SIG-M5 (cell line): ENCODE measurements around the gene PRSS56.
"Not testable (repeated sequence)": the region's sequence is repeated elsewhere in the genome, so short reads cannot be mapped to it uniquely, and the experiment has no call there.

ENCODE experiments used
- DNase-seq: peaks from one replicate; lab custom pipeline; 2025; lab: John Stamatoyannopoulos, UW

Gene PRSS56

GRCh38 chr2:232541961-232542714 lies 21.9 kb downstream of the PRSS56 start:
- DNase-seq, result no peak

DNA sequence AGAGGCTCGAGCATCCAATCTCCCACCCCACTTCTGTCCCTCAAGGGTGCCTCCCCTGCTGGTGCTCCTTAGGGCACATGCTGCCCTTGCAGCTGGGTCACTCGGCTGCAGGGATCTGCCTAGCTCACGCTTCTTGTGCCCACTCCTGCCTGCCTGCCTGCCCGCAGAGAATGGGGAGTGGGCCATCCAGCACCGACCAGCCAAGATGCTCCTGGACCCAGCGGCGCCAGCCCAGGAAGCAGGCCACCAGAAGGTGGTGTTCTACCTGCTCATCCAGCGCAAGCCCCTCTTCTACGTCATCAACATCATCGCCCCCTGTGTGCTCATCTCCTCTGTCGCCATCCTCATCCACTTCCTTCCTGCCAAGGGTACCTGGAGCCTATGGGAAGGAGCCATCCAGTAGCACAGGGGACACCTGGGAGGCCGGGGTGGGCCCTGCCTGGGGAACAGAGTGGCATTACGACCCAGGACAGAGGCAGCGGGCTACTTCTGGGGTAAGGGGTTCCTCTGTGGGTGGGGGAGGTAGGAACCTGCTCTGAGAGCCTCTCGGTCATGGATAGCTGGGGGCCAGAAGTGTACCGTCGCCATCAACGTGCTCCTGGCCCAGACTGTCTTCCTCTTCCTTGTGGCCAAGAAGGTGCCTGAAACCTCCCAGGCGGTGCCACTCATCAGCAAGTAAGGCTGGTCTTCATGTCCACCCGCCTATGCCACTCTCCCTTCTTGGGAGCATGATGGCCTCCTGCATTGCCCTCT lies 22.7 kb downstream of the PRSS56 start:
- DNase-seq, result no peak

GRCh38 chr2:232543491-232543890 lies 23.3 kb downstream of the PRSS56 start:
- no peak for DNase-seq

DNA sequence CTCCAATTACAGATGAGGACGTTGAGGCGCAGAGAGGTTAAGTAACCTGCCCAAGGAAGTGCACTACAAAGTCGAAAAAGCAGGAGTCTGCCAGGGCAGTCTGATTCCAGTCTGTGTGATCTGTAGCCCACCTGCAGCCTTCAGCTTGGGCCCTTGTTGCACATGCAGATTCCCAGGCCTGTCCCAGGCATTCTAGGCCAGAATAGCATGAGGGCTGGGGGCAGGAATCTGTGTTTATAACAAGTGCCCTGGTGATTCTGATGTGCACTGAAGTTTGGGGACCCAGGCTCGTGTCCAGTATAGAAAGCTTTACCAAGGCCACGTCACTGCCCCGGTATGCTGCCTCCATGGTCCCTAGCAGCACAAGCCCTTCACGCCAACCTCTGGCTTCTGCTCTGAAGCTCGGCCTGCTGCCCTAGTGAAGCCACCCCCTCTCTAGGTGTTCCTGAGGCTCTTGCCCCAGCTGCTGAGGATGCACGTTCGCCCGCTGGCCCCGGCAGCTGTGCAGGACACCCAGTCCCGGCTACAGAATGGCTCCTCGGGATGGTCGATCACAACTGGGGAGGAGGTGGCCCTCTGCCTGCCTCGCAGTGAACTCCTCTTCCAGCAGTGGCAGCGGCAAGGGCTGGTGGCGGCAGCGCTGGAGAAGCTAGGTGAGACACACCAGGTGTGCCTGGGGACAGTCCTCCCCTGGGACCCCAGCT lies 23.9 kb downstream of the PRSS56 start:
- DNase-seq, result no peak

GRCh38 chr2:232544674-232545073 lies 24.5 kb downstream of the PRSS56 start:
- no peak for DNase-seq

- DNase-seq, result no peak
Measured at GRCh38 chr2:232545511-232546375, 25.6 kb downstream of the PRSS56 start.

GRCh38 chr2:232547991-232548390 lies 27.8 kb downstream of the PRSS56 start:
- DNase-seq, result no peak

- no peak for DNase-seq
Measured at GRCh38 chr2:232549655-232550353, 29.6 kb downstream of the PRSS56 start.

DNA sequence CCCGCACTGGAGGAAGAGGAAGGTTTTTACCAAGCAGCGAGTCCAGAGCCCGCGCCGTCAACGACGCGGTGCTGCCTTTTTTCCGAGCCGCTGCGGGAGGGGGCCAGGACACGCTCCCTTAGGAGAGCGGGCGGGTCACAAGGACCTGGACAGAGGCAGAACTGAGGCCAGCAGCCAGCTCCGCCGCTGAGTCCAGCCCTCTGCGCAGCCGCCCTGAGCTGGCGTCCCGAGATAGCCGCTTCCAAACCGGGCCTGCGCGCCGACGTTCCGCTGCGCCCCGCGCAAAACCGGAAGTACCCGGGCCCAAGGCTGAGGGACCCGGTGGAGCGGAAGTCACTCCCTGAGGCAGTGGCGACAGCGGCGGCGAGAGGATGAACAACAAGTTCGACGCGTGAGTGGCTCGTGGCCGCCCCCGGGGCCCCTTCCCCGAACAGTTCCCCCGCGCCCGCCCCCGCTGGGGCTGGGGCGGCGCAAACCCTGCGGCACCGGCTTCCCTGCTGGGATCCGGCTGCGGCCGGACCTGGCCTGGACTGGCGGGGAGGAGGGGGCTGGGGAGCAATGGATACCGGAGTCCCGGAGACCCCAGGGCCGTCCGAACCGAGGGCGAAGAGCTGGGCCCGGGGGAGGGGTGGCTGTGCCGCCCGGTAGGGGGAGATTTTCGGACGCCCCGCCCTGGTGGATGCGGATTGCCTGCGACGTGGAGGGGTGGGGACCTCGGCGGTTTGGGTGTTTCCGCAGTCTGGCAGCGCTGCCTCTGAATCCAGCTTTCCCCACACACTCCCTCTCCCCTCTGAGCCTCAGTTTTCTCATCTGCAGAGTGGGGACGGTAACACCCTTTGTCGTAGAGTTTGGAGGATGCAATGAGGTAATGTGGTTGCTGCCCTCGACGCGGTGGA lies 30.4 kb downstream of the PRSS56 start, which contains the start of the genes EIF4E2 and TIGD1:
Gene EIF4E2 (plus strand): TSS at position 336 of the 896 bp plus-strand sequence. CDS start 36 bp downstream, at position 372.
Gene TIGD1 (minus strand): TSS at position 204 of the 896 bp plus-strand sequence. CDS start 675 bp downstream, outside the sequence.
- DNase-seq, result peak; percentile 66

DNA sequence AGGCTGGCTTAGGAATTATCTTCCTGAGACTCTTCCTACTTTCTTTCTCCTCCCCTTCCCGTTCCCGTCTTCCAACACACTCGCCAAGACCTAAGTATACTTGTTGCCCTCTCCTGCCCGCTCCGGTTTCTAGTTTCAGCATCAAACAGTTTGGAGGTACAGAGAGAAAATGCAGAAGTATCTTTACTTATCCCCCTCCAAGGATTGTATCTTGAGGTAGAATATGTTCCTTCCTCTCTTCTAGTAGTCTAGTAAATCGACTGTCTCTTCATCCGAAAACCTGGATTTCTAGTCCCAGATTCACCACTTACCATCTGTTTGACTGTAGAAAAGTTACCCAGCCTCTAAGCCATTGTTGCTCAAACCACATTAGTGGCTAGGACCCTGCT lies 31.1 kb downstream of the PRSS56 start:
- no peak for DNase-seq

DNA sequence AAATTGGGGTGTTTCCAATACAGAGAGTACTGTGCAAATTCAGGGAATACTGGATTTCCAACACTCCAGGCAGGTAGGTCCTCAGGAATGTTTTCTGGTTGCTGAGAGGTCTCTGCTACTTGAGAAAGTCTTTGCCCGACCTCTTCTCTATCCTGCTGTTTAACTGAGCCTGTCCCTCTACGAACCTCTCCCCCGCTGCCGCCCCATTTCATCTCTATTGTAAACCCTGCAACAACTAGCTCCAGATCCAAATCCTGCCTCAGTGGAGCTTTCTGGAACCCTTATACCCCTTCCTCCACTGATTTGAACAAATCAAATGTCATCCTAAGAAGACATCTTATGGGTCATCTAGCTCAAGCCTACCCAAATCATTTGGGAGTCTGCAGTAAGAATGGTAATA lies 31.6 kb downstream of the PRSS56 start:
- DNase-seq, result no peak

DNA sequence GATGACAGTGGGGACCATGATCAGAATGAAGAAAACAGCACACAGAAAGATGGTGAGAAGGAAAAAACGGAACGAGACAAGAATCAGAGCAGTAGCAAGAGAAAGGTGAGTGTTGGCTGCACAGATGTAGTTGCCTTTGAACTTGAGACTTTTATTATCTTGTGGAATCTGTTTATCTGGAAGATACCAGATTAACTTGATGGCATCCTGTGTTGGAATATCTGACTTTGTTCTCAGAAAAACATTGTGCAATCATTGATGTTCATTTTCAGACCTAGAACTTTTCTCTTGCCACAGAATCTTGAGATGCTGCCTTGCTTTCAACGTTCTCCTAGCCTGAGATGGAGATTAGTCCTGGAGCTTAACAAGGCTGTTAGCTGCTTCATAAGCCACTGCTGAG lies 36.2 kb downstream of the PRSS56 start:
- no peak for DNase-seq

- DNase-seq, result no peak
Measured at GRCh38 chr2:232562515-232563151, 42.4 kb downstream of the PRSS56 start.

GRCh38 chr2:232563580-232563979 lies 43.4 kb downstream of the PRSS56 start:
- DNase-seq, result no peak

- DNase-seq, result no peak
Measured at GRCh38 chr2:232567721-232568120, 47.5 kb downstream of the PRSS56 start.

DNA sequence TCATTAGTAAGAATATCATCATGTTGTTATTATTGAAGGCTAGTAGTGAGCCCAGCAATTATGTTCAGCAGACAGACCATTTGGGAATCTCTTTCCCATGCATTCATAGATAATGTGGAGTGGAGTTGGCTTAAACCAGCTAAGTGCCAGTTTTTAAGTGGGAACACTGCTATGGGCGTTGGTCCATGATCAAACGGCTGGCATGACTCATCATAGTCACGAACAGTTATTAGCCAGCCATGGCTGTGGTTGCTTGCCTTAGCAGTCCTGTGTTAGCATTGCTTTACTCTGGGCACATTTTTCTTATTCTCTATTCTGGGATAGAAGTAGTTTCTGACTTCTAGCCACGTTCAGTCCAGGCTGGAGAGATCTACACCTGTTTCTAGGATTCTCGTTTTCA lies 48.0 kb downstream of the PRSS56 start:
- no peak for DNase-seq

DNA sequence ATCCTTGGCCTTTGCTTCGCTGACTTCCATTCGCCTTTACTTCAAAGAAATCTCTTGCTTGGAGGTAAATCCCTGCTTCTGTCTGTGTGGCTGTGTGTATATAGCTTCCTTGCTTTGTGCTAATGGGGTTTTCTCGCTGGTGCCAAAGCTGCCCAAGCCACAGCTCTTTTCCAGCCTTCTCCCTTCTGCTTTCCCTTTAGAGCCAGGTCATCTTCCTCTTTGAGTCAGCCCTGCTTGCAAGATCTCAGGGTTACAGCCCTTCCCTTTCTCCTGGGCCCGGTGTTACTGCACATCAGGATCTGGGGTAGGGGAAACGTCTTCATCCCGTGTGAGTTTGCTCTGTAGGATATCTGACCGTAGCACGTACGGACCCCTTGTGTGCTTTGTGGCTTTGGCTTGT lies 49.4 kb downstream of the PRSS56 start:
- no peak for DNase-seq

GRCh38 chr2:232570481-232570880 lies 50.3 kb downstream of the PRSS56 start:
- DNase-seq, result not testable (repeated sequence)

DNA sequence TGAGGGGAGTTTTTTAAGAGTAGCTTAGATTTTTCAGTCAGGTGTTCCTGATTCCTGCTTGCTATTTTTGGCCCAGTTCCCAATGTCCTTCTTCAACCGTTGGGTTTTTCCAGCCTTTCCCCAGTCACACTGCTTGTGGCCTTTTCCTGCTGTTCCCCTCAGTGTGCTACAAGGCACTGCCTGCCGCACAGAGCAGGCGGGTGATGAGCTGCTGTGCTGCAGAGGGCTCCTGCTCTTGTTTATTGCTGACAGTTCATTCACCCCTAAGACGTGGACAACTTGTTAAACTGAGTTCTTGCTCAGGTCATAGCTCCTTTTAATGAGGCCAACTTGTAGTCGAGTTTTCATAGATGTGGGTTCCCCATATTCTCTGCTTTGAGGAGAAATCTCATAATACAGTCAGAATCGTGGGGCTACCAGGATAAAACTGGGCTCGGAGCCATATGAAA lies 50.9 kb downstream of the PRSS56 start:
- DNase-seq, result no peak
